Measurements from ENCODE around the gene DKKL1.

DNA sequence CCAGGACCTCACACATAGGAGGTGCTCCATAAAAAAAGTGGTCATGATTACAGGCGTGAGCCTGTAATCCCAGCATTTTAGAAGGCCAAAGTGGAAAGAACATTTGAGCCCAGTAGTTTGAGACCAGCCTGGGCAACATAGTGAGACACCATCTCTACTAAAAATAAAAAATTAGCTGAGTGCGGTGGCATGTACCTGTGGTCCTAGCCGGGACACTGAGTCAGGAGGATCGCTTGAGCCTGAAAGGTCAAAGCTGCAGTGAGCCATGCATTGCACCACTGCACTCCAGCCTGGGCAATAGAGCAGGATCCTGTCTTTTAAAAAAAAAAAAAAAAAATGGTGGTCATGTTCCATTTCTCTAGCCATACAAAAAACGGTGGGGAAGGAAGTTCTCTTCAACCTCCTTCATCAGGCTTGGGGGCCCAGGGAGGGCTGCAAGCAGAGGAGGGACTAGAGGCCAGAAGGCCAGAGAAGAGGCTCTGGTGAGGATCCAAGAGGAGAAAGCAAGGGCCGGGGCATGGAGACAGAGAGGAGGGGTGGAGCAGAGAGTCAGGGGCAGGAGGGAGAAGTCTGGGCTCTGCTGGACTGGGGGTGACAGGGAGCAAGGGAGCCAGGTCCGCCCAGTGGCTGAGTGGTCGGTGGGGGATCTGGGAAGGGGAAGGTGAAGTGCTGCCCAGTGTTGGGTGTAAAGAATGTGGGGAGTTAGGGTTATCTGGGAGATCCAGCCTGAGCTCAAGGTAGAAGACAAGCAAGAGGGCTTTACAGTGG, 33.2 kb downstream of the DKKL1 start:
- TF ChIP-seq GATA2 (IDR thresholded peaks at IDR 0.05; ENCODE audit: low read depth, low read length) (no peak), GATA3 (IDR thresholded peaks at IDR 0.05; ENCODE audit: low read depth, low read length) (no peak)

Data from SH-SY5Y (cell line).